ENCODE results near the gene IL18R1. TPM values are rescaled to one million over a fixed set of nuclear protein-coding genes. Genes with fewer than 3 reads are reported as not detected.

IL18R1 gene
- polyA plus RNA-seq, 1 donor (not counting 4 experiments of a cell fraction or from before 2014, with no cell fraction given) = 1.7 TPM

DNA sequence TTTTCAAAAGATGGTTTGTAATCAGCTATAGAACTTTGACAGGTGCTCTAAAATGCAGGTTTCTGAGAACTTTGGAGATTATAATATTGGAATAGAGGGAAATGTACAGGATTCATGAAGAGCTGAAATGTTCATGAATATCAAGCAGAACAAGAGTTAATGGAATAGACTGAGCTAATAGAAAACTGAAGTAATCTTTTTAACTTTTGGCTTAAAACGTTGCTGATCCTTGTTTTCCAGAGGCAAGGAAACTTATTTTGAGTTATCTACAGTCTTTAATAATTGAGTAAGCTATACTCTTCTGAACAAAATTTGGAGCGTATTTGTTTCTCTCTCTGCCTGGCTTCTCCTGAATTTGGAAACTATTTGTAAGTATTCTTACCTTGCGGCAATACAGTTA, 56.6 kb downstream of the IL18R1 start:
- FAIRE-seq (no peak), DNase-seq (ENCODE audit: low read depth, low spot score) (no peak)
- H3K4me1 ChIP-seq (ENCODE audit: control insufficient read depth, extremely low read depth, insufficient read depth, low read length) = no peaks in the 10 kb centered on the region
- peaks cover 2% of the 10 kb centered on the region for H3K9me3 ChIP-seq (ENCODE audit: control insufficient read depth, low read depth, low read length)
- TF ChIP-seq, protein P1, sequence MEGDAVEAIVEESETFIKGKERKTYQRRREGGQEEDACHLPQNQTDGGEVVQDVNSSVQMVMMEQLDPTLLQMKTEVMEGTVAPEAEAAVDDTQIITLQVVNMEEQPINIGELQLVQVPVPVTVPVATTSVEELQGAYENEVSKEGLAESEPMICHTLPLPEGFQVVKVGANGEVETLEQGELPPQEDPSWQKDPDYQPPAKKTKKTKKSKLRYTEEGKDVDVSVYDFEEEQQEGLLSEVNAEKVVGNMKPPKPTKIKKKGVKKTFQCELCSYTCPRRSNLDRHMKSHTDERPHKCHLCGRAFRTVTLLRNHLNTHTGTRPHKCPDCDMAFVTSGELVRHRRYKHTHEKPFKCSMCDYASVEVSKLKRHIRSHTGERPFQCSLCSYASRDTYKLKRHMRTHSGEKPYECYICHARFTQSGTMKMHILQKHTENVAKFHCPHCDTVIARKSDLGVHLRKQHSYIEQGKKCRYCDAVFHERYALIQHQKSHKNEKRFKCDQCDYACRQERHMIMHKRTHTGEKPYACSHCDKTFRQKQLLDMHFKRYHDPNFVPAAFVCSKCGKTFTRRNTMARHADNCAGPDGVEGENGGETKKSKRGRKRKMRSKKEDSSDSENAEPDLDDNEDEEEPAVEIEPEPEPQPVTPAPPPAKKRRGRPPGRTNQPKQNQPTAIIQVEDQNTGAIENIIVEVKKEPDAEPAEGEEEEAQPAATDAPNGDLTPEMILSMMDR (optimal IDR thresholded peaks at IDR 0.05 in 1 of 3, IDR thresholded peaks at IDR 0.05 in 1 of 3, conservative IDR thresholded peaks at IDR 0.05 in 1 of 3; ENCODE audit: extremely low read depth in 1 of 3, insufficient read depth in 2 of 3, low read length in 3 of 3) = no peak
- TF ChIP-seq EZH2 (IDR thresholded peaks at IDR 0.05; ENCODE audit: low read length) = no peak
- H3K9ac ChIP-seq (ENCODE audit: control insufficient read depth, extremely low read depth, insufficient read depth, low read length) = no peak overlapping the region
- dilution Hi-C loops (cut with MboI; ENCODE audit: extremely low pct_ligation_motif_present, low sequenced_read_pairs) = no loop called here
- H3K27ac ChIP-seq (ENCODE audit: control insufficient read depth, insufficient read depth, low read length) = no peak overlapping the region
- no peak overlapping the region for H3K4me2 ChIP-seq (ENCODE audit: control insufficient read depth, extremely low read depth, insufficient read depth, low read depth, low read length)
- H3K27me3 ChIP-seq (ENCODE audit: control insufficient read depth, extremely low read depth, insufficient read depth, low read length) = peaks cover 4% of the 10 kb centered on the region
- H4K20me1 ChIP-seq (ENCODE audit: control insufficient read depth, extremely low read depth, insufficient read depth, low read length) = no peaks in the 10 kb centered on the region
- H3K9me1 ChIP-seq (ENCODE audit: control insufficient read depth, extremely low read depth, insufficient read depth, low read length) = no peaks in the 10 kb centered on the region
- H3K36me3 ChIP-seq (ENCODE audit: control insufficient read depth in 2 of 2, extremely low read depth in 1 of 2, insufficient read depth in 2 of 2, low read length in 2 of 2) = no peaks in the 10 kb centered on the region
- H3K79me2 ChIP-seq (ENCODE audit: control insufficient read depth, insufficient read depth, low read length) = no peaks in the 10 kb centered on the region
- no peak overlapping the region for H3K4me3 ChIP-seq (ENCODE audit: control insufficient read depth in 2 of 3, extremely low read depth in 1 of 3, insufficient read depth in 2 of 3, low read depth in 1 of 3, low read length in 3 of 3)
- H2AFZ ChIP-seq (ENCODE audit: control insufficient read depth, low read length) = no peak overlapping the region

DNA sequence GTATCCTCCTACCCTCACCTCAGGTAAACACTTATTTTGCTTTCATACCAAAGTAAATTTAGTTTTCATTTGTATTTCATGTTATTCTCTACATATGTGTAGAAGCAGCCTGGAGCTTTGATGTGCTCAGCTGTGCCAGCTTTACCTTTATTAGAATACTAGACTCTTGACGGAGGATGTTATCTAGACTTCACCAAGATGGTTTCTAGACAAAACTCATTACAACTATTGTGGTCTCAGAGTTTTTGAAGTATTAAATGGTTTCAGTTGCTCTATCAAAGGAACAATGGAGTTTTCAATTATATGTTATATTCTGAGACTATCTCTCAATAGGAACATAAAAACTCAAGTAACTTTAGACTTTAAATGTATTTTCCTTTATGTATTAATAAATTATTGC, 62.4 kb downstream of the IL18R1 start:
- Histone ChIP-seq H3K36me3 (ENCODE audit: control insufficient read depth in 2 of 2, extremely low read depth in 1 of 2, insufficient read depth in 2 of 2, low read length in 2 of 2) (no peaks in the 10 kb centered on the region), H3K27ac (ENCODE audit: control insufficient read depth, insufficient read depth, low read length) (no peak overlapping the region), H2AFZ (ENCODE audit: control insufficient read depth, low read length) (no peak overlapping the region), H3K79me2 (ENCODE audit: control insufficient read depth, insufficient read depth, low read length) (no peaks in the 10 kb centered on the region), H3K9me3 (ENCODE audit: control insufficient read depth, low read depth, low read length) (no peaks in the 10 kb centered on the region), H3K9me1 (ENCODE audit: control insufficient read depth, extremely low read depth, insufficient read depth, low read length) (no peaks in the 10 kb centered on the region), H3K9ac (ENCODE audit: control insufficient read depth, extremely low read depth, insufficient read depth, low read length) (no peak overlapping the region), H3K4me2 (ENCODE audit: control insufficient read depth, extremely low read depth, insufficient read depth, low read depth, low read length) (no peak overlapping the region), H3K4me3 (ENCODE audit: control insufficient read depth in 2 of 3, extremely low read depth in 1 of 3, insufficient read depth in 2 of 3, low read depth in 1 of 3, low read length in 3 of 3) (no peak overlapping the region), H3K27me3 (ENCODE audit: control insufficient read depth, extremely low read depth, insufficient read depth, low read length) (peaks cover 14% of the 10 kb centered on the region), H3K4me1 (ENCODE audit: control insufficient read depth, extremely low read depth, insufficient read depth, low read length) (no peaks in the 10 kb centered on the region), H4K20me1 (ENCODE audit: control insufficient read depth, extremely low read depth, insufficient read depth, low read length) (no peaks in the 10 kb centered on the region)
- dilution Hi-C loops (cut with MboI; ENCODE audit: extremely low pct_ligation_motif_present, low sequenced_read_pairs) = no loop called here
- DNase-seq (ENCODE audit: low read depth, low spot score) (no peak), FAIRE-seq (no peak)
- TF ChIP-seq, protein P1 (optimal IDR thresholded peaks at IDR 0.05 in 1 of 3, IDR thresholded peaks at IDR 0.05 in 1 of 3, conservative IDR thresholded peaks at IDR 0.05 in 1 of 3; ENCODE audit: extremely low read depth in 1 of 3, insufficient read depth in 2 of 3, low read length in 3 of 3) = no peak
- TF ChIP-seq EZH2 (IDR thresholded peaks at IDR 0.05; ENCODE audit: low read length) = no peak
